ENCODE data around the gene MYOM3. TPM values are rescaled to one million over a fixed set of nuclear protein-coding genes. Genes with fewer than 3 reads are reported as not detected.

MYOM3 gene
- polyA plus RNA-seq, 2 of the 4 experiments (the other 2 are of a cell fraction), result 2.6 to 8.5 TPM

DNA sequence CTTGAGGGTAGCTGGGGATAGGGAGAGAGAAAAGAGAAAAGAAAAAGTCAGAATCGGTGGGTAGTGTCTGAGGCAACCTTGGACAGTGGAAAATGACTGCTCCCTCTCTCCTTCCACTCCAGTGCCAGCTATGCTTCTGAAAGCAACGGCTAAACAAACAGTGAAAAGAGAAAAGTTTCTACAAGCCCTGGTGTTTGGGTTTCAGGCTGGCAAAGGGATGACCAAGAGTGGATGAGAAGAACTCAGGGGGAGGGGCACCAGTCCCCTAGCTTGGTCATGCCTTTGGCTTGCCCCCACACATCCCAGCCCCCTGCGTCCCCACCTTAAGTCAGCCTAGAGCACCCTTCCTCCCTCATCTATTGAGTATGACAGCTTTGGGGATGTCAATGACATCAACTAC lies 22.4 kb upstream of the MYOM3 start (continued):
- TF ChIP-seq JUNB (IDR thresholded peaks at IDR 0.05) (no peak), JUN (IDR thresholded peaks at IDR 0.05) (no peak), RARB (CRISPR knock-in tag; IDR thresholded peaks at IDR 0.05) (no peak), PHF8 (IDR thresholded peaks at IDR 0.05; ENCODE audit: borderline replicate concordance, low read depth) (no peak)

DNA sequence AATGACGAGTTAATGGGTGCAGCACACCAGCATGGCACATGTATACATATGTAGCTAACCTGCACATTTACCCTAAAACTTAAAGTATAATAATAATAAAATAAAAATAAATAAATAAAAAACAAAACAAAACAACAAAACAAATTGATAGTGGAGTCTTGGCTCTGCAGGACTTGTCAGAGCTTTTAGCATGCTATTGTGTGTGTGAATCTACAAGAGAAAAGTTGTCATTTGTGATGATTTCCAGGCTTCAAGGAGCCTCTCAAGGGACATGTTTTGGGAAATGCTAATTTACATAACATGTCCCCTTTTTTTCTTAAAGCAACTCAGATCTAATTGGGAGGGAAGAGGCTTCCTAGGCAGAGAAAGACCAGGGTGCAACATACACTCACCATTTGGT lies 21.9 kb upstream of the MYOM3 start:
- ATAC-seq, result no peak
- no peak for FAIRE-seq
- no peak overlapping the region for H3K4me3 ChIP-seq
- ChIA-PET CTCF (interaction anchor here (0.7 to 2.3 kb wide), 6 partner anchors 8 to 324 kb away, joined by 3 to 8 read pairs (median 4); no protein-coding TSS in a partner anchor), POLR2A (no interaction called here)
- no peak overlapping the region for H3K4me2 ChIP-seq
- 70% methylated on average over 1 of the region's 1 CpG for WGBS (ENCODE audit: missing lambda C conversion rate)
- no peak overlapping the region for H3K27ac ChIP-seq
- no peak for DNase-seq (ENCODE audit: low read depth in 1 of 2, low spot score in 1 of 2)
- H3K4me1 ChIP-seq, result no peaks in the 10 kb centered on the region
- no peak for TF ChIP-seq USF2 (IDR thresholded peaks at IDR 0.05)
- TF ChIP-seq HOXB5 (CRISPR knock-in tag; IDR thresholded peaks at IDR 0.05), result no peak
- no peak for TF ChIP-seq NFE2L2 (conservative IDR thresholded peaks at IDR 0.05; ENCODE audit: low read length)
- TF ChIP-seq ZSCAN20 (CRISPR knock-in tag; IDR thresholded peaks at IDR 0.05), result no peak
- no peak for TF ChIP-seq HEYL (CRISPR knock-in tag; IDR thresholded peaks at IDR 0.05)
- no peak for TF ChIP-seq TFCP2L1 (CRISPR knock-in tag; IDR thresholded peaks at IDR 0.05)
- no peak for TF ChIP-seq RFX5 (IDR thresholded peaks at IDR 0.05)
- TF ChIP-seq, protein P1, sequence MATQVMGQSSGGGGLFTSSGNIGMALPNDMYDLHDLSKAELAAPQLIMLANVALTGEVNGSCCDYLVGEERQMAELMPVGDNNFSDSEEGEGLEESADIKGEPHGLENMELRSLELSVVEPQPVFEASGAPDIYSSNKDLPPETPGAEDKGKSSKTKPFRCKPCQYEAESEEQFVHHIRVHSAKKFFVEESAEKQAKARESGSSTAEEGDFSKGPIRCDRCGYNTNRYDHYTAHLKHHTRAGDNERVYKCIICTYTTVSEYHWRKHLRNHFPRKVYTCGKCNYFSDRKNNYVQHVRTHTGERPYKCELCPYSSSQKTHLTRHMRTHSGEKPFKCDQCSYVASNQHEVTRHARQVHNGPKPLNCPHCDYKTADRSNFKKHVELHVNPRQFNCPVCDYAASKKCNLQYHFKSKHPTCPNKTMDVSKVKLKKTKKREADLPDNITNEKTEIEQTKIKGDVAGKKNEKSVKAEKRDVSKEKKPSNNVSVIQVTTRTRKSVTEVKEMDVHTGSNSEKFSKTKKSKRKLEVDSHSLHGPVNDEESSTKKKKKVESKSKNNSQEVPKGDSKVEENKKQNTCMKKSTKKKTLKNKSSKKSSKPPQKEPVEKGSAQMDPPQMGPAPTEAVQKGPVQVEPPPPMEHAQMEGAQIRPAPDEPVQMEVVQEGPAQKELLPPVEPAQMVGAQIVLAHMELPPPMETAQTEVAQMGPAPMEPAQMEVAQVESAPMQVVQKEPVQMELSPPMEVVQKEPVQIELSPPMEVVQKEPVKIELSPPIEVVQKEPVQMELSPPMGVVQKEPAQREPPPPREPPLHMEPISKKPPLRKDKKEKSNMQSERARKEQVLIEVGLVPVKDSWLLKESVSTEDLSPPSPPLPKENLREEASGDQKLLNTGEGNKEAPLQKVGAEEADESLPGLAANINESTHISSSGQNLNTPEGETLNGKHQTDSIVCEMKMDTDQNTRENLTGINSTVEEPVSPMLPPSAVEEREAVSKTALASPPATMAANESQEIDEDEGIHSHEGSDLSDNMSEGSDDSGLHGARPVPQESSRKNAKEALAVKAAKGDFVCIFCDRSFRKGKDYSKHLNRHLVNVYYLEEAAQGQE (IDR thresholded peaks at IDR 0.05), result no peak
- TF ChIP-seq HES2 (IDR thresholded peaks at IDR 0.05), result no peak
- TF ChIP-seq, protein P2, sequence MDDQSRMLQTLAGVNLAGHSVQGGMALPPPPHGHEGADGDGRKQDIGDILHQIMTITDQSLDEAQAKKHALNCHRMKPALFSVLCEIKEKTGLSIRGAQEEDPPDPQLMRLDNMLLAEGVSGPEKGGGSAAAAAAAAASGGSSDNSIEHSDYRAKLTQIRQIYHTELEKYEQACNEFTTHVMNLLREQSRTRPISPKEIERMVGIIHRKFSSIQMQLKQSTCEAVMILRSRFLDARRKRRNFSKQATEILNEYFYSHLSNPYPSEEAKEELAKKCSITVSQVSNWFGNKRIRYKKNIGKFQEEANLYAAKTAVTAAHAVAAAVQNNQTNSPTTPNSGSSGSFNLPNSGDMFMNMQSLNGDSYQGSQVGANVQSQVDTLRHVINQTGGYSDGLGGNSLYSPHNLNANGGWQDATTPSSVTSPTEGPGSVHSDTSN (IDR thresholded peaks at IDR 0.05), result no peak
- no peak for TF ChIP-seq SREBF2 (IDR thresholded peaks at IDR 0.05)
- no peak for TF ChIP-seq ZFP36 (IDR thresholded peaks at IDR 0.05; ENCODE audit: borderline replicate concordance, partially characterized antibody)
- no peak for TF ChIP-seq POLR2AphosphoS2 (conservative IDR thresholded peaks at IDR 0.05; ENCODE audit: low read length)
- no peak for TF ChIP-seq TP53 (CRISPR knock-in tag; IDR thresholded peaks at IDR 0.05)
- no peak for TF ChIP-seq ZC3H11A (IDR thresholded peaks at IDR 0.05)
- TF ChIP-seq JUN (IDR thresholded peaks at IDR 0.05), result no peak
- TF ChIP-seq RCOR1 (IDR thresholded peaks at IDR 0.05; ENCODE audit: low read depth, low read length), result no peak
- TF ChIP-seq EHMT2 (IDR thresholded peaks at IDR 0.05; ENCODE audit: low read depth), result no peak
- TF ChIP-seq CBX2 (IDR thresholded peaks at IDR 0.05; ENCODE audit: borderline replicate concordance, low read depth), result no peak
- H3K9me3 ChIP-seq, result peaks cover 8% of the 10 kb centered on the region; the same call in 2 of the 3 replicates

Measured in A549 (cell line).